ENCODE data around the gene VPS13D.
"Not testable (repeated sequence)": the region's sequence is repeated elsewhere in the genome, so short reads cannot be mapped to it uniquely, and the experiment has no call there.

VPS13D gene

DNA sequence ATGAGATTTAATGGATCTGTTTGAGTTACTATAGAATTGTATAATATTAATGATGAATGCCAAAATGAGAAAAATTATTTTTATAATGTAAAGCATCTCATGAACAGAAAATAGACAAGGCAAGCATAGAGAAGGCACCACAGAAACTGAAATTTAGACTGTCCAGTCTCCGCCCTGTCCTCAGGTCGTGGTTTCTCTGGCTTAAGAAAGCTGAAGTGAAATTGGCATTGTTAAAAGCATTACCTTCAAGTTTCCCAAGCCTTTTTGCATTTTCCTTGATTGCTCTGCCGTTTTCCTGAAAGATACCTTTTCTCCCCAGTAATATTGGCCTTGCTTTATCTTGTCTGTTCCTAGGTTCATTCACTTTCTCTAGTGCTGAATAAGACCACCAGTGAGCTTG, 58.0 kb downstream of the VPS13D start:
- DNase-seq, result no peak

GRCh38 chr1:12290828-12291227, 61.0 kb downstream of the VPS13D start:
- DNase-seq, result no peak

DNA sequence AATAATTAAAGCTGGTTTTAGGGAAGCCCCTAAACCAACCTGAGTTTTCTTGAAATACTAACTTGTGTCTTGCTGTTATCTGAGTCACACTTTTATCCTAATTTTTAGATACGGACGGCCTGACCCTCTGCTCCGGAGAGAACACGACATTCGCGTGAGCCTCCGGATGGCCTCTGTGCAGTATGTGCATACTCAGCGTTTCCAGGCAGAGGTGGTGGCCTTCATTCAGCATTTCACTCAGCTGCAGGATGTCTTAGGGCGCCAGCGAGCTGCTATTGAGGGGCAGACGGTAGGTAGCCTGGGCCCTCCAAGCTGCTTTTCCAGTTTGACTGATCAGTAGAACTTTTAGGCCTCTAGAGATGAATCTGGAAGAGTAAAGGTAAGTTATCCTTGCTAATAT, 63.6 kb downstream of the VPS13D start:
- DNase-seq, result no peak

DNA sequence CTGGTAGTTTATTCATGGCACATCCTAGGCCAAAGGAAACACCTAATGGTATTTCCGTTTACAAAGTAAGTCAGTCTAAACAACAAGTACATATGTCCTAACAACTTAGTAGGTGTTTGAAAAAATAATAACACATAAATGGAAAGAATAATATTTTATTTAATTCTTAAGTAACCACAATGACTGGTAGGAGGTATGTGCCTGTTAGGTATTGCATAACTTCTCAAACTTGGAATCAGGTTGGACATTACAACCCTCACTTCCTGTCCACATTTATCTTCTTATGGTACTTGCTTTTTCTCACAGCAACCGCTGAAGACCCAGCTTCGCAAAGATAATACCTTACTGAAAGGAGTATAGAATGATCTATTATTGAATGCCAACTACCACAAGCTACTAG, 64.2 kb downstream of the VPS13D start:
- DNase-seq, result no peak

GRCh38 chr1:12296016-12296415, 66.2 kb downstream of the VPS13D start:
- no peak for DNase-seq

GRCh38 chr1:12296623-12297022, 66.8 kb downstream of the VPS13D start:
- peak; percentile 61 for DNase-seq

DNA sequence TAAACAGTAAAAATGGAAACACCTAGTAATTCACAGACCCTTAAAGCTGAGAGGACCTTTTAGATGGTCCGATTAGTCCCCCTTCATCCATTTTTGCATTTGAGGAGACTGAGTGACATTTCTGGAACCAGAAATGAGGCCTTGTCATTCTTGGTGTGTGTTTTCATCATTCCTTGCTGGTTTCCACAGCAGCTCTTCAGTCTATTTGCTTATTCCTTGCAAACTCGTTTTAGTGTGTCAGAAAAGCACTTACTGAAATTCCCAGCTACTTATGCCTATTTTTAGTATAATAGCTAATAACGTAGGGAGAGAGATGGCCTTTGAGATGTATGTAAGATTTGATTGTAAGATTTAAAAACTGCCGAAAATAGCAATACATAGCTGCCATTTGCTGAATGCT, 70.9 kb downstream of the VPS13D start:
- no peak for DNase-seq

DNA sequence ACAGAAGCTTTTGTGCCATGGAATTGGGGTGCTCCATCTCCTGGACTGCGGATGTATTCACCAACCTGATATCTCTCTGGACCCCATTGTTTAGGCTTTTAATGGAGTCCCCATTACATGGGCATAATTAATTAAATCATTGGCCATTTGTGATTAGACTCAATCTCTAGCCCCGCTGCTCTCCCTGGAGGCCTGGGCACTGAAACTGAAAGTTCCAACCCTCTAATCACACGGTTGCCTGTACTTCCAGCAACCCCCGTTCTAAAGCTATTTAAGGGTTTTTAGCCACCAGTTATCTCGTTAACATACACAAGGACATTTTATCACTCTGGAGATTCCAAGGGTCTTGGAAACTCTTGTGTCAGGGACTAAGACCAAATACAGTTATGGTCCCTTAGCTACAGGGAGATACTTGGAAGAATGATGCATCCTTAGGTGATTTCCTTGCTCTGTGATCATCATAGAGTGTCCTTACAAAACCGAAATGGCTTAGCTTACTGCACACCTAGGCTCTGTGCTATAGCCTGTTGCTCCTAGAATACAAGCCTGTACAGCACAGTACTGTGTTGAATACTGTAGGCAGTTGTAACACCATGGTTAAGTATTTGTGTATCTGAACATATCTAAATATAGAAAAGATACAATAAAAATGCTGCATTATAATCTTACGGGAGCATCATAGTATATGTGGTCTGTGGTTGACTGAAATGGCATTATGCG, 71.8 kb downstream of the VPS13D start:
- DNase-seq, result no peak

- DNase-seq, result no peak
Measured at GRCh38 chr1:12302798-12303447, 73.1 kb downstream of the VPS13D start.

DNA sequence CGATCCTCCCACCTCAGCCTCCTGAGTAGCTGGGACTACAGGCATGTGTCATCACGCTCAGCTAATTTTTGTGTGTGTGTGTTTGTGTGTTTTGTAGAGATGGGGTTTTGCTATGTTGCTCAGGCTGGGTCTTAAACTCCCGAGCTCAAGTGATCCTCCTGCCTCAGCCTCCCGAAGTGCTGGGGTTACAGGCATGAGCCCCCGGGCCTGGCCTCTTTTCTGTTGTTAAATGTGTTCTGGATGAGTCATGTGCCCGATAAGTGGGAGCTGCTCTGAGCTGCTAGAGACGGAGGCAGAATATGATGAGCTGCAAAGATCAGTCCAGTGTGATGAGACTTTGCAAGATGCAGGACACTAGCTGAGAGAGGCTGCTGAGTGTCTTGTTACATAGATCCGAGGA, 75.5 kb downstream of the VPS13D start:
- DNase-seq, result no peak

DNA sequence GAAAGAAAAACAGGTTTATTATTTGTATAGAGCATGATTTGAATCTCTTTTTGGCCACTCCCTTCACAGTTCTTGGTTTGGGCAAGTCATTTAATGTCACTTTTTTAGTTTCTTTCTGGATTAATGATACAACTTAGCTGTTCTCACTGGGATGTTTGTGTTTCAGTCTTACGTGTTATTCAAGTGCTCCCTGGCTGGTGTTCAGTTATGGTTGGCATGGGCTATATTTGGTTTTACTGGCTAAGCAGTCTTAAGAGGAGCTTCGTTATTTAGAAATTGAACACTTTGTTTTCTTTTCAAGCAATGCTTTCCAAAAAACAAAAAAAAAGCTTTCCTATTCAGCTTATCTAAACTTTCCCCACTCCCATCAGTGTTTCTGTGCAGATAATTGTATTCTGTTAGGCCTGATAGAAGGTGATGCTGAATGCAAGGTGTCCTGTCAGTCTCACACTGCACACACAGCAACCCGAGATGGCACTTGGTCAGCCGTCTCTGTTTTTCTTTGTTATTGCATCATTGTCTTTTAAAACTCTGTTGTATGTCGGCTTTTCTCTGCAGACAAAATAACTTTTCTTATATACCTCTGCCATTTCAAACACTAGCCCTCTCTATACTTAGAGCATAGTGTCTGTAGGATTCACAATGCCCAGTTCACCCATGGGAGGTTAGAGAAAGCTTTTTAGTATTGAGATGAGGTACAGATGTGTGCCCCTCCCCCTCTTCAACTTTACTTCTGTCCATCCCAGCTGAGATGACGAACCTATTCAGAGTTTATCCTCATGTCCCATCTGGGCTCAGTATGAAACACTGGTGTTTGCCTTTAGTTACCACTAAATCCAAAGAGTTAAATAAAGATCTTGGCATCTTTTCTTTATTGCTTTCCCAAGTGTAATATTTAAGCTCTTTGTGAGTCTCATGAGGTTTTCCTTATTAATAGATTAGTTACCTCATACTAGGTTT, 80.2 kb downstream of the VPS13D start:
- DNase-seq, result peak; percentile 67

DNA sequence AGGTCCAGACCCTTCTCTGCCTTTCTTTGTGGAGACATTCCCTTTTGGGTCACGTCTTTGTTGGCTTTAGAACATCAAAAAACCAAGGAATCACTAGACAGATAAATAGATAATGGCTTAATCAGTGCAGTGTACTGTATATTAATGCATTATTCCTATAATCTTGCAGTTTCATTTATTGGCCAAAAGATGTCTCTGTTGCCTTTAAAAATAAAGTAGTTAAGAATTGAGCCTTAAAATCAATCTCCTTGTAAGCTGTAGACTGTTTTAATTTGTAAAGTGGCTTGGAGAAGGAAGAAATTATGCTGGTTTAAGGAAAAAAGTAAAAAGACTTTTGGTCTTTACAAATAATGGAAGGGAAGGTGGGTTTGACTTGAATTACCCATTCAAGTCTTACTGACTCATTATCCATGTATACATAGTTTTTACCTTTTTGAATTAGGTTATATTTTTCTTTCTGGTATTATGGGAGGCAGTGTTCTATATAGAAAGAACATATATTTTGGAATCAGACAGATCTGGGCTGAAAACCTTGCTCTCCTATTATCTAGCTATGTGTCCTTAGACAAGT, 84.6 kb downstream of the VPS13D start:
- peak; percentile 19 for DNase-seq

- DNase-seq, result no peak
Measured at GRCh38 chr1:12315146-12315545, 85.3 kb downstream of the VPS13D start.

- DNase-seq, result no peak
Measured at GRCh38 chr1:12316331-12316730, 86.5 kb downstream of the VPS13D start.

DNA sequence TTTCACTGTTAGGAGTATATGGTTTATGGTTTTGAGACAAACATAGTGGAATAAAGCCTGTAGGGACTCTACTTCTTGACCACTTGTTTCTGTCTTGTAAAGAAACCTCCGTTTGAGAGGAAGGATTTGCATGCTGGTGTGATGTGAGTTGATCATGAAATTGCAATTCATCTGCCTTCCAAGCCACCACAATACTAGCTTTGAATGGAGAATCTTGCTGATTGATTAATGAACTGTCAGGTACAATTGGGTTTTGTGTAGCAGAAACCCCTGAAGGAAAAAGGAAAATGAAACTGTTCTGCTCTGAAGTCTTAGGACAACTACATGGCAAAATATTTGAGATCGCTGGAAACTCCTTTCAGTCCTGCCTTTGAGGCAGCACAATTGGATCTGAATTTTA, 90.7 kb downstream of the VPS13D start:
- DNase-seq, result no peak

GRCh38 chr1:12324423-12324822, 94.6 kb downstream of the VPS13D start:
- no peak for DNase-seq

- DNase-seq, result not testable (repeated sequence)
Measured at GRCh38 chr1:12324973-12325372, 95.1 kb downstream of the VPS13D start.

GRCh38 chr1:12326986-12327385, 97.2 kb downstream of the VPS13D start:
- no peak for DNase-seq

GRCh38 chr1:12327566-12327965, 97.7 kb downstream of the VPS13D start:
- DNase-seq, result no peak

GRCh38 chr1:12333036-12333785, 103.4 kb downstream of the VPS13D start:
- DNase-seq, result no peak

- DNase-seq, result no peak
Measured at GRCh38 chr1:12335815-12336214, 106.0 kb downstream of the VPS13D start.

DNA sequence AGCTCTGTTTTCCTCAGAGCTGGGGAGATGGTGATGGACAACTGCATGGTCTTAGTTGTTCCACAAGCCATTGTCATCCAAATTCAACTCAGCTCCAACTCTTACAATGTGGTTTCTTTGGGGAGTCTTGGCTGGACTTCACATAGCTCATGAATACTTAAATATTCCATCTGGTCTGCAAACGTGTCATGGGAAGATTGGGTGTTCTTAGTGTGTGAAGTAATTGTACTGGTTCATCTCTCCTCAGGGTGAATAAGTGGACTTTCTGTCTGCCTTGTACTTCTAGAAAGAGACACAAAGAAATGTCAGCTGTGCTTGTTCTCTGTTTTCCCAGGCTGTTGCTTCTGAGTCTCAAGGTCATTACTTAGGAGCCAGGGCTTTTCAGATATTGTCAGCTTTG, 106.6 kb downstream of the VPS13D start:
- DNase-seq, result no peak

Data from fibroblast of skin of back (primary cell).